Effector memory CD8-positive, alpha-beta T cell (primary cell): Measurements from ENCODE around the gene TTC14.
A peak's percentile ranks its signal among the peaks of the same experiment; 100 is the strongest.
"Not testable (repeated sequence)": the region's sequence is repeated elsewhere in the genome, so short reads cannot be mapped to it uniquely, and the experiment has no call there.

Experiments
- ATAC-seq: fragments of 150-1000 bp; cut with Tn5 transposase; replicated peaks from 2 replicates; pipeline ENCODE4 v1.10.0; 2021; ENCODE audit warnings: mild to moderate bottlenecking, moderate library complexity
- DNase-seq, 3 experiments: peaks; one replicate each; pipeline ENCODE4 v3.0.0; 2021
- H3K27ac Mint-ChIP-seq, 2 donors: one replicate each; pipeline ENCODE4 v1.8.0; 2022; ENCODE audit warnings: mild to moderate bottlenecking in 2 of 2, mixed read lengths in 2 of 2, moderate library complexity in 2 of 2
- H3K27me3 Mint-ChIP-seq, 2 donors: one replicate each; pipeline ENCODE4 v1.8.0; 2022; ENCODE audit warnings: mixed read lengths in 2 of 2
- H3K36me3 Mint-ChIP-seq: one replicate; pipeline ENCODE4 v1.8.0; 2022; ENCODE audit warnings: mild to moderate bottlenecking, moderate library complexity, mixed read lengths; ENCODE audit not compliant: insufficient read depth
- H3K4me1 Mint-ChIP-seq, 2 donors: one replicate each; pipeline ENCODE4 v1.8.0; 2022; ENCODE audit warnings: low read depth in 2 of 2, mixed read lengths in 2 of 2
- H3K4me3 Mint-ChIP-seq, 2 donors: one replicate each; pipeline ENCODE4 v1.8.0; 2022; ENCODE audit warnings: mild to moderate bottlenecking in 2 of 2, mixed read lengths in 2 of 2, moderate library complexity in 2 of 2
- H3K9me3 Mint-ChIP-seq, 2 donors: one replicate each; pipeline ENCODE4 v1.8.0; 2022; ENCODE audit warnings: mixed read lengths in 2 of 2
- total RNA-seq, 9 experiments: gene quantifications; one replicate each; lab custom pipeline; 2026; lab: John Stamatoyannopoulos, UW

Gene TTC14
- 75.4 to 203 (median 117) reads per million in 9 experiments for total RNA-seq

GRCh38 chr3:180601688-180602666 lies at the start of gene TTC14:
TSS of gene TTC14 (plus strand) at chr3:180602163. CDS start at chr3:180602262, 99 bp downstream.
- peak; percentile 91 for ATAC-seq
- H3K9me3 Mint-ChIP-seq: no peaks in the 10 kb centered on the region
- DNase-seq: peak; percentile 90 to 93 (median 91)
- H3K4me1 Mint-ChIP-seq: peaks cover 14 to 18% of the 10 kb centered on the region in 2 donors
- H3K36me3 Mint-ChIP-seq: peaks cover 46% of the 10 kb centered on the region
- H3K4me3 Mint-ChIP-seq: peak within 1 kb of the TSS; percentile 93 to 95
- peaks cover 5 to 27% of the 10 kb centered on the region in 2 donors for H3K27me3 Mint-ChIP-seq
- peak within 1 kb of the TSS; percentile 97 to 98 for H3K27ac Mint-ChIP-seq

- peaks cover 6 to 9% of the 10 kb centered on the region in 2 donors for H3K9me3 Mint-ChIP-seq
- no peaks in the 10 kb centered on the region for H3K36me3 Mint-ChIP-seq
- H3K27ac Mint-ChIP-seq: no peak overlapping the region
- DNase-seq (no peak), ATAC-seq (no peak)
- peaks cover 25 to 39% of the 10 kb centered on the region in 2 donors for H3K27me3 Mint-ChIP-seq
- no peaks in the 10 kb centered on the region for H3K4me1 Mint-ChIP-seq
- no peak overlapping the region for H3K4me3 Mint-ChIP-seq
These were observed 38.6 kb upstream of the TTC14 start for GRCh38 chr3:180563406-180563805.

GRCh38 chr3:180564676-180565075 lies 37.3 kb upstream of the TTC14 start:
- ATAC-seq: no peak
- peaks cover under 1 to 3% of the 10 kb centered on the region in 2 donors for H3K9me3 Mint-ChIP-seq

GRCh38 chr3:180570238-180570637 lies 31.7 kb upstream of the TTC14 start:
- H3K4me1 Mint-ChIP-seq: no peaks in the 10 kb centered on the region
- ATAC-seq (no peak), DNase-seq (no peak)
- H3K4me3 Mint-ChIP-seq: no peak overlapping the region
- no peaks in the 10 kb centered on the region for H3K36me3 Mint-ChIP-seq
- H3K27me3 Mint-ChIP-seq: peaks cover 17 to 29% of the 10 kb centered on the region in 2 donors
- no peaks in the 10 kb centered on the region for H3K9me3 Mint-ChIP-seq
- H3K27ac Mint-ChIP-seq: no peak overlapping the region

More at GRCh38 chr3:180564676-180565075, 37.3 kb upstream of the TTC14 start:
- no peaks in the 10 kb centered on the region for H3K36me3 Mint-ChIP-seq
- H3K4me3 Mint-ChIP-seq: no peak overlapping the region
- no peak for DNase-seq
- peaks cover 19 to 42% of the 10 kb centered on the region in 2 donors for H3K27me3 Mint-ChIP-seq
- no peaks in the 10 kb centered on the region for H3K4me1 Mint-ChIP-seq
- no peak overlapping the region for H3K27ac Mint-ChIP-seq

- no peaks in the 10 kb centered on the region for H3K36me3 Mint-ChIP-seq
- H3K27ac Mint-ChIP-seq: no peak overlapping the region
- DNase-seq (no peak), ATAC-seq (no peak)
- H3K27me3 Mint-ChIP-seq: peaks cover 26 to 27% of the 10 kb centered on the region in 2 donors
- no peaks in the 10 kb centered on the region for H3K4me1 Mint-ChIP-seq
- no peak overlapping the region for H3K4me3 Mint-ChIP-seq
- H3K9me3 Mint-ChIP-seq: no peaks in the 10 kb centered on the region
These were observed 29.9 kb upstream of the TTC14 start for GRCh38 chr3:180571831-180572598.

GRCh38 chr3:180575571-180575970 lies 26.4 kb upstream of the TTC14 start:
- no peaks in the 10 kb centered on the region for H3K4me1 Mint-ChIP-seq
- no peak overlapping the region for H3K4me3 Mint-ChIP-seq
- no peak for ATAC-seq

GRCh38 chr3:180580934-180581333 lies 21.0 kb upstream of the TTC14 start:
- Mint-ChIP-seq H3K36me3 (no peaks in the 10 kb centered on the region), H3K9me3 (no peaks in the 10 kb centered on the region), H3K27ac (no peak overlapping the region), H3K4me1 (no peaks in the 10 kb centered on the region), H3K27me3 (peaks cover 34 to 36% of the 10 kb centered on the region in 2 donors), H3K4me3 (no peak overlapping the region)
- no peak for DNase-seq
- no peak for ATAC-seq

More at GRCh38 chr3:180575571-180575970, 26.4 kb upstream of the TTC14 start:
- Mint-ChIP-seq H3K27ac (no peak overlapping the region), H3K36me3 (no peaks in the 10 kb centered on the region), H3K27me3 (peaks cover 7 to 11% of the 10 kb centered on the region in 2 donors), H3K9me3 (no peaks in the 10 kb centered on the region)
- DNase-seq: no peak

GRCh38 chr3:180590396-180590795 lies 11.6 kb upstream of the TTC14 start:
- ATAC-seq (no peak), DNase-seq (no peak)
- Mint-ChIP-seq H3K36me3 (no peaks in the 10 kb centered on the region), H3K9me3 (no peaks in the 10 kb centered on the region), H3K4me1 (no peaks in the 10 kb centered on the region), H3K27me3 (peaks cover 53 to 72% of the 10 kb centered on the region in 2 donors), H3K4me3 (no peak overlapping the region), H3K27ac (no peak overlapping the region)

GRCh38 chr3:180593631-180594030 lies 8.3 kb upstream of the TTC14 start:
- H3K9me3 Mint-ChIP-seq, H3K4me3 Mint-ChIP-seq, H3K36me3 Mint-ChIP-seq, H3K27ac Mint-ChIP-seq, DNase-seq, H3K4me1 Mint-ChIP-seq, ATAC-seq: not testable (repeated sequence)
- H3K27me3 Mint-ChIP-seq: peaks cover 43 to 71% of the 10 kb centered on the region in 2 donors

- ATAC-seq (no peak), DNase-seq (no peak)
- H3K36me3 Mint-ChIP-seq: no peaks in the 10 kb centered on the region
- no peaks in the 10 kb centered on the region for H3K9me3 Mint-ChIP-seq
- H3K4me1 Mint-ChIP-seq: no peaks in the 10 kb centered on the region
- no peak overlapping the region for H3K4me3 Mint-ChIP-seq
- peaks cover 40 to 71% of the 10 kb centered on the region in 2 donors for H3K27me3 Mint-ChIP-seq
- H3K27ac Mint-ChIP-seq: no peak overlapping the region
These were observed 7.1 kb upstream of the TTC14 start for GRCh38 chr3:180594631-180595558.

- H3K4me3 Mint-ChIP-seq: no peak overlapping the region
- H3K36me3 Mint-ChIP-seq: no peaks in the 10 kb centered on the region
- H3K4me1 Mint-ChIP-seq: no peaks in the 10 kb centered on the region
- ATAC-seq: no peak
- peaks cover 38 to 71% of the 10 kb centered on the region in 2 donors for H3K27me3 Mint-ChIP-seq
- H3K9me3 Mint-ChIP-seq: no peaks in the 10 kb centered on the region
- no peak overlapping the region for H3K27ac Mint-ChIP-seq
- DNase-seq: no peak
These were observed 6.4 kb upstream of the TTC14 start for GRCh38 chr3:180595559-180595935.

GRCh38 chr3:180600473-180600872 lies 1.5 kb upstream of the TTC14 start:
- no peaks in the 10 kb centered on the region for H3K9me3 Mint-ChIP-seq
- no peak overlapping the region for H3K27ac Mint-ChIP-seq
- peaks cover 31% of the 10 kb centered on the region for H3K36me3 Mint-ChIP-seq
- peaks cover 14 to 15% of the 10 kb centered on the region in 2 donors for H3K4me1 Mint-ChIP-seq
- DNase-seq (no peak), ATAC-seq (no peak)
- H3K27me3 Mint-ChIP-seq: peaks cover 9 to 38% of the 10 kb centered on the region in 2 donors
- no peak overlapping the region for H3K4me3 Mint-ChIP-seq
